GM21390 (cell line): ENCODE results near the gene GPBAR1.
"Not testable (repeated sequence)": the region's sequence is repeated elsewhere in the genome, so short reads cannot be mapped to it uniquely, and the experiment has no call there.

ENCODE experiments used
- ATAC-seq: cut with Tn5 transposase; IDR thresholded peaks from one replicate; pipeline ENCODE4 v1.9.1; 2021; ENCODE audit not compliant: unreplicated experiment

The GPBAR1 gene

DNA sequence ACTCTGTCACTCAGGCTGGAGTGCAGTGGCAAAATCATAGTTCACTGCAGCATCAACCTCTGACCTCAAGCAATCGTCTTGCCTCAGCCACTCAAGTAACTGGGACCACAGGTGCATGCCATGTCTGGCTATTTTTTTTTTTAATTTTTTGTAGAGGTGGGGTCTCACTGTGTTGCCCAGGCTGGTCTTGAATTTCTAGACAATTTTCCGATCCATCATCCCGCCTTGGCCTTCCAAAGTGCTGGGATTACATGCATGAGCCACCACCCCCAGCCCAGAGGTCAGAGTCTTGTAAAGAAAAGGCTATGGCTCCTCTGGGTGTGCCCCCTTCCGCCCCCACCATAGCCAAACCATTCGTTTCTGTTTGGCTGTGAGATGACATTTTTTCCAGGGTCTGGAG lies 44.6 kb downstream of the GPBAR1 start:
- ATAC-seq = no peak

DNA sequence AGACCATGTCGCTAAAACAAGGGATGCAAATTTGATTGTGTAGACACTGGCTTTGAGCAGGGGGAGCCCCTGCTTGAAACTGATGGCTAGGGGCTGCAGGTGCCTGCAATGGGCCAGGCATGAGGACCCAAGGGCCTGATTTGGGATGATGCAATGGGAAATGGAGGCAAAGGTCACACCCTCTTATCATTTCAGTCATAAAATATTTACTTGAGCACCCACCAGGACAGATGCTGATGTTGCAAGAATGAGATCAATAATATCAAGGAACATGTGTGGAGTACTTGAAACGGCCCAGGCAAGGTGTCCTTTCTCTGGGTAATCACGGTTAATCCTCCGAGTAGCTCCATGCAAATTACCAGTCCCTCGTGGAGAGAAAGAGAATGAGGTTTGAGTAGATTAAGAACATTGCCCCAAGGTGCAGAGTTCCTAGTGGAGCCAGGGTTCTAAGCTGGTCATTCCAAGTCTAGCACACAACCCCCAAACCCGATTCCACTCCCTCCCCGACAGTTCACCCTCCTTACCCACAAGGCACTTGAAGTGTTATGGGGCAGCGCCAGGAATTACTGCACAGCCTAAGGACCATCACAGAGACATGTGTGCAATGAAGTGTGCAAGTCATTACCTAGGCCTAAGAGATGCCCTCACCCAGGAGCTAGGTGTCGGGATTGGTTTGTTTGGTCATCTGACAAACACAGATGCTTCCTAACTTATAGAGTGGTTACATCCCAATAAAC lies 45.5 kb downstream of the GPBAR1 start:
- ATAC-seq = no peak

DNA sequence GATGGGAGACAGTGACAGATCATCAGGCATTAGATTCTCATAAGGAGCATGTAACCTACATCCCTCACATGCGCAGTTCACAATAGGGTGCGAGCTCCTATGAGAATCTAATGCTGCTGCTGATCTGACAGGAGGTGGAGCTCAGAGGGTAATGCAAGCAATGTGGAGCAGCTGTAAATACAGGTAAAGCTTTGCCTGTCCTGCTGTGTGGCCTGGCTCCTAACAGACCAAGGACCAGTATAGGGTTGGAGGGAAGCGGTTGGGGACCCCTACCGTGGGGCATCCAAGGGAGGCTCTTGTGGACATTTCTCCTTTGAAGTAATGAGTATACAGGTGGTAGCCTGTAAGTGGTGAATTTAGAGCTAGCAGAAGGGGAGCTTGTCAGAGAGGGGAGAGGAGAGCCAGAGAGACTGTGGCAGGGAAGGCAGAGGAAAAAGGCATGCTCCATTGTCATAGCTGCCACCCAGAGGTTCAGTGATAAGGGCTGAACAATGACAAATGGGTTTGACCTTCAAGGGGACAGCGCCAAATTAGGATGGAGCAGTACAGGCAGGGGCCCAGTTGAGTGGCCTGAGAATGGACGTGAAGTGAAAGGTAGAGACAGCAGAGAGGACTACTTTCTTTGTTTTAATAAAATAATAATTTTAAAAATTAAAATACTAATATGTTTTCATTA lies 46.7 kb downstream of the GPBAR1 start:
- ATAC-seq = no peak

DNA sequence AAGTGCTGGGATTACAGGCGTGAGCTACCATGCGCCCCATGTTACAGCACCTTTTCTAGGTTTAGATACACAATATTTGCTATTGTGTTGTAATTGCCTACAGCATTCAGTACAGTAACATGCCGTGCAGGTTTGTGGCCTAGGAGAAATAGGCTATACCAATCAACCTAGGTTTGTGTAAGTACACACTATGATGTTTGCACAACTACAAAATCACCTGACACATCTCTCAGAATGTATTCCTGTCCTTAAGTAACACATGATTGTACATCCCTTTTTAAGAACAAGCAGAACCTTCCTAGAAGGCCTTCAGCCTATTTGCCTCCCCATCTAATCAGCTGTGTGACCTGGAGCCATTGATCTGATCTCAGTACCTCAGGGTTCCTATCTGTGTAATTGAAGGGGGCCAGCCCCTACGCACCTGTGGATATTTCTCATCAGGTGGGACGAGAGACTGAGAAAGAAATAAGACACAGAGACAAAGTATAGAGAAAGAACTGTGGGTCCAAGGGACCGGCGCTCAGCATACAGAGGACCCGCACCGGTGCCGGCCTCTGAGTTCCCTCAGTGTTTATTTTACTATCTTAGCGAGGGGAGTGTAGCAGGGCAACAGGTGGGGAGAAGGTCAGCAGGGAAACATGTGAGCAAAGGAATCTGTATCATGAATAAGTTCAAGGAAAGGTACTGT lies 50.2 kb downstream of the GPBAR1 start:
- ATAC-seq = no peak

DNA sequence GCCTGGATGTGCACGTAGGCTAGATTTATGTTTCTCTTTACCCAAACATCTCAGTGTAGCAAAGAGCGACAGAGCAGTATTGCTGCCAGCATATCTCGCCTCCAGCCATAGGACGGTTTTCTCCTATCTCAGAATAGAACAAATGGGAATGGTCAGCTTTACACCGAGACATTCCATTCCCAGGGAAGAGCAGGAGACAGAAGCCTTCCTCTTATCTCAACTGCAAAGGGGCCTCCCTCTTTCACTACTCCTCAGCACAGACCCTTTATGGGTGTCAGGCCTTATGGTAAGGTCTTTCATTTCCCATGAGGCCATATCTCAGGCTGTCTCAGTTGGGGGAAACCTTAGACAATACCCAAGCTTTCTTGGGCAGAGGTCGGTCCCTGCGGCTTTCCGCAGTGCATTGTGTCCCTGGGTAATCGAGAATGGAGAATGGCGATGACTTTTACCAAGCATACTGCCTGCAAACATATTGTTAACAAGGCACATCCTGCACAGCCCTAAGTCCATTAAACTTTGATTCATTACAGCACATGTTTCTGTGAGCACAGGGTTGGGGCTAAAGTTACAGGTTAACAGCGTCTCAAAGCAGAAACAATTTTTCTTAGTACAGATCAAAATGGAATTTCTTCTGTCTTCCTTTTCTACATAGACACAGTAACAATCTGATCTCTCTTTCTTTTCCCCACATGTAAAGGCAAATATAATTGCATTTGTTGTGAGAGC lies 50.9 kb downstream of the GPBAR1 start:
- not testable (repeated sequence) for ATAC-seq

DNA sequence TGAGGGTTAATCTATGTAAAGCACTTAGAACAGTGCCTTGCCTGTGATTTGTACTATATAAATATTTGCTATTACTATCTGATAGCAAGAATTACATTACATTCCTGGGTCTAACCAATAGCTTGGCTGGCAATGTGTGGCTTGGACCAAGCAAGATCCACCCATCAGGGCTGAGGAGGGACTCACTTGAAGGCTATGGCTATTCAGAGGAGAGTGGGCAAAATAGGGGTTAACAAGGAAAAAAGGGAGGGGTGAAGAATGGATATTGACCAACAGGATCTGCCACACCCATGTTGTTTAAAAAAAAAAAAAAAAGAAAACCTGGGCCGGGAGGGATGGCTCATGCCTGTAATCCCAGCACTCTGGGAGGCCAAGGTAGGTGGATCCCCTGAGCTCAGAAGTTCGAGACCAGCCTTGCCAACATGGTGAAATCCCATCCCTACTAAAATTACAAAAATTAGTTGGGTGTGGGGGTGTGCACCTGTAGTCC lies 51.5 kb downstream of the GPBAR1 start:
- no peak for ATAC-seq

DNA sequence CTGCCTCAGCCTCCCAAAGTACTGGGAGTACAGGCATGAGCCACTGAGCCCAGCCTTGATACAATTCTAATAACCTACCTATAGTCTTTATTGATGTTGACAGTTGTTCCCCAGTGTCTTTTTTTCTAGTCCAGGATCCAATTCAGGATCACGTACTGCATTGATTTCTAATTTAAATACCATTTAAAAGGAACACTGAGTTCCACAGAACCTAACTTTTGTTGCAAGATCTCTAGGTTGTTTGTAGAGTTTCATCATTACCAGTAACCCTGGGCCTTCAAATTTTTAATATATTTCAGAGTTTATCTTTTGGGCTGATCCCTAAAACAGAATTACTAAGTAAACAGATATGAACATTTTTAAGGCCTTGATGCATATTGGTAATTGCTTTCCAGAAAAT lies 52.5 kb downstream of the GPBAR1 start:
- no peak for ATAC-seq
